NB4 (cell line): ENCODE measurements around the gene SNTB2.

Source experiments
- CTCF ChIP-seq: IDR thresholded peaks from one replicate; pipeline ENCODE4 v1.5.1; 2012; ENCODE audit warnings: low read depth, low read length
- POLR2A ChIP-seq: IDR thresholded peaks from 2 replicates; pipeline ENCODE4 v1.6.1; 2011; ENCODE audit warnings: mild to moderate bottlenecking; ENCODE audit not compliant: insufficient read length; ENCODE audit errors: extremely low read depth

DNA sequence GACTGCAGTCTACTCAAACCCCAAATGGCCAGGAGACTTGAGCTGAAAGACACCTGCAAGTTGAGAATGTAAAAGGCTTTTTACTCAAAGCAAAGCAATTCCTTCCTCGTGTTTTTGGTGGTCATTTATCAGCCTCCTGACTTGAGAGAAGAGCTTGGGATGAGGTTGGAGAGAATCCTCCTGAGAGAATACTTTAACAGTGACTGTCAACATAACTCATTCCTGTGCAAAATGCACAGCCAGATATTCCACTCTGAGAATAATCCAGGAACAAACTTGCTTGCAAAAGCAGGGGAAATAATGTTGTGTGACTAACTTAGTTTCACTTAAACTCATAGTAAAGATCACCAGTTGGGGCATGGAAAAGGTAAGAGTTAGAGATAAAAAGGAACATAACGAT is 53.4 kb downstream of the SNTB2 start:
- TF ChIP-seq POLR2A (no peak), CTCF (no peak)
